SU-DHL-6 (cell line): ENCODE measurements around the gene GVQW3.

Source experiments
- H2AFZ ChIP-seq: fragments of 200-600 bp; sonication (generic); 2 replicates; pipeline ENCODE4 v1.6.1; 2014; ENCODE audit warnings: low read depth, mild to moderate bottlenecking, moderate library complexity, mixed read lengths, antibody characterized with exemption, low read length; ENCODE audit not compliant: severe bottlenecking
- H3F3A ChIP-seq: fragments of 200-600 bp; shearing (Covaris generic); 2 replicates; pipeline ENCODE4 v1.6.0; 2016; ENCODE audit warnings: antibody characterized with exemption, mild to moderate bottlenecking; ENCODE audit not compliant: insufficient read depth
- H3K27ac ChIP-seq: fragments of 200-600 bp; sonication (generic); 2 replicates; pipeline ENCODE4 v1.5.1; 2016; ENCODE audit warnings: low read depth, mild to moderate bottlenecking, low read length, moderate library complexity, mixed read lengths
- H3K27me3 ChIP-seq: fragments of 200-600 bp; sonication (generic), shearing (Covaris generic); 2 replicates; pipeline ENCODE4 v1.6.0; 2014; ENCODE audit warnings: mild to moderate bottlenecking, low read length
- H3K36me3 ChIP-seq: fragments of 200-600 bp; sonication (generic); 2 replicates; pipeline ENCODE4 v1.6.1; 2014; ENCODE audit warnings: mild to moderate bottlenecking, low read length, mixed read lengths
- H3K4me2 ChIP-seq: fragments of 300-600, 200-600 bp; shearing (Covaris generic), sonication (generic); 2 replicates; pipeline ENCODE4 v1.6.0; 2014; ENCODE audit warnings: low read length, low read depth, mild to moderate bottlenecking; ENCODE audit not compliant: poor library complexity, severe bottlenecking
- H3K4me3 ChIP-seq: fragments of 200-600 bp; sonication (generic); 2 replicates; pipeline ENCODE4 v1.5.1; 2014; ENCODE audit warnings: antibody characterized with exemption, low read length, mild to moderate bottlenecking, mixed read lengths; ENCODE audit not compliant: insufficient read depth, poor library complexity, severe bottlenecking
- H3K79me2 ChIP-seq: fragments of 200-600 bp; sonication (generic); 2 replicates; pipeline ENCODE4 v1.6.1; 2014; ENCODE audit warnings: mild to moderate bottlenecking, low read length, moderate library complexity; ENCODE audit not compliant: insufficient read depth
- H3K9ac ChIP-seq: fragments of 200-600 bp; sonication (generic); 2 replicates; pipeline ENCODE4 v1.7.0; 2014; ENCODE audit warnings: mild to moderate bottlenecking, low read length
- H3K9me2 ChIP-seq: fragments of 200-600 bp; sonication (generic); replicated peaks from 2 replicates; pipeline ENCODE4 v1.6.1; 2014; ENCODE audit warnings: low read length; ENCODE audit not compliant: insufficient read depth
- H3K9me3 ChIP-seq: fragments of 200-600 bp; sonication (generic); 2 replicates; pipeline ENCODE4 v1.6.1; 2014; ENCODE audit warnings: low read length, mixed read lengths; ENCODE audit not compliant: insufficient read depth
- H4K20me1 ChIP-seq: fragments of 200-600 bp; sonication (generic); 2 replicates; pipeline ENCODE4 v1.6.1; 2014; ENCODE audit warnings: low read depth, mild to moderate bottlenecking, antibody characterized with exemption, low read length, moderate library complexity, mixed read lengths
- EZH2phosphoT487 ChIP-seq: fragments of 200-600 bp; sonication (generic), shearing (Covaris generic); conservative IDR thresholded peaks from 2 replicates; pipeline ENCODE4 v1.6.1; 2018; ENCODE audit warnings: mild to moderate bottlenecking, antibody characterized with exemption, low read length, moderate library complexity, mixed read lengths
- TF ChIP-seq, protein P1 (sequence below): fragments of 200-600 bp; sonication (generic); IDR thresholded peaks from one replicate; pipeline ENCODE4 v1.5.1; 2017; ENCODE audit warnings: antibody characterized with exemption, mild to moderate bottlenecking, low read length, moderate library complexity; ENCODE audit not compliant: insufficient read depth, poor library complexity, severe bottlenecking

GVQW3 gene

DNA sequence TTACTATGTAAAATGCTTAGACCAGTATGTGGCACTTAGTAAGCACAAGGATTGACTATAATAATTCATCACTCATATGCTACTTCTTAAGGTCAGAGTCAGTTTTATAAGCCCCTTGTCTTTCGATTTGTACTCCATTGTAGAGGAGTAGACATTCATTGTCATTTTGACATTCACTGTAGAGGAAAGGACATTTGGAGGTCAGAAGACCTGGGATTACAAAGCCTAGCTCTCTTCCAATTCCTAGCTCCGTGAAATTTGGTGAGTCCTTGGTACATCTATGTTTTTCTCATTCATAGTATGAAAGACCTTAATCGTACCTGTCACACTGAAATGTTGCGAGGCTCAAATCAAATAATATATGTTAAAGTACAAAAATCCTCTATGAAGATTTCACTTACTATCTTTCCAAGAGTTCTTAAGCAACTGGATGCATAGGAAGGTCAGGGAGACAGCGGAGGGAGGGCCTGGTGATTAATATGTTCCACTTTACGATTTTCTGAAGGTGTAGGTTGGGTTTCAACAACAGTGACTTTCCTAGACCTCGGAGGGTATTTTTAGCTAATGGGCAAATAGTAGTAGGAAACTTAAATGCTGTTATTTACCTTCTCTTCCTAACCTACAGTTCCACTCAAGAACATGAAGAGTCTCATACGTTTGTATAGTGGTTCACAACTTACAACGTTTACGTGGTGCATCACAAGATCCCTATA lies 62.3 kb downstream of the GVQW3 start:
- Histone ChIP-seq H3K9ac (peak overlapping the region; percentile 98), H3K79me2 (peaks cover 47% of the 10 kb centered on the region), H3K9me2 (no peaks in the 10 kb centered on the region), H3K4me3 (peak overlapping the region; percentile 91), H3K36me3 (peaks cover 10% of the 10 kb centered on the region), H4K20me1 (0 out of 2 replicates have a peak, but pooled peaks cover 8% of the 10 kb centered on the region), H3K27me3 (no peaks in the 10 kb centered on the region), H3F3A (no peaks in the 10 kb centered on the region; the same call in 1 of the 2 replicates), H3K4me2 (peak overlapping the region; percentile 77), H2AFZ (peak overlapping the region; percentile 66), H3K27ac (peak overlapping the region; percentile 80; the same call in 1 of the 2 replicates), H3K9me3 (no peaks in the 10 kb centered on the region)
- no peak for TF ChIP-seq EZH2phosphoT487
- TF ChIP-seq, protein P1, sequence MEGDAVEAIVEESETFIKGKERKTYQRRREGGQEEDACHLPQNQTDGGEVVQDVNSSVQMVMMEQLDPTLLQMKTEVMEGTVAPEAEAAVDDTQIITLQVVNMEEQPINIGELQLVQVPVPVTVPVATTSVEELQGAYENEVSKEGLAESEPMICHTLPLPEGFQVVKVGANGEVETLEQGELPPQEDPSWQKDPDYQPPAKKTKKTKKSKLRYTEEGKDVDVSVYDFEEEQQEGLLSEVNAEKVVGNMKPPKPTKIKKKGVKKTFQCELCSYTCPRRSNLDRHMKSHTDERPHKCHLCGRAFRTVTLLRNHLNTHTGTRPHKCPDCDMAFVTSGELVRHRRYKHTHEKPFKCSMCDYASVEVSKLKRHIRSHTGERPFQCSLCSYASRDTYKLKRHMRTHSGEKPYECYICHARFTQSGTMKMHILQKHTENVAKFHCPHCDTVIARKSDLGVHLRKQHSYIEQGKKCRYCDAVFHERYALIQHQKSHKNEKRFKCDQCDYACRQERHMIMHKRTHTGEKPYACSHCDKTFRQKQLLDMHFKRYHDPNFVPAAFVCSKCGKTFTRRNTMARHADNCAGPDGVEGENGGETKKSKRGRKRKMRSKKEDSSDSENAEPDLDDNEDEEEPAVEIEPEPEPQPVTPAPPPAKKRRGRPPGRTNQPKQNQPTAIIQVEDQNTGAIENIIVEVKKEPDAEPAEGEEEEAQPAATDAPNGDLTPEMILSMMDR, result no peak

DNA sequence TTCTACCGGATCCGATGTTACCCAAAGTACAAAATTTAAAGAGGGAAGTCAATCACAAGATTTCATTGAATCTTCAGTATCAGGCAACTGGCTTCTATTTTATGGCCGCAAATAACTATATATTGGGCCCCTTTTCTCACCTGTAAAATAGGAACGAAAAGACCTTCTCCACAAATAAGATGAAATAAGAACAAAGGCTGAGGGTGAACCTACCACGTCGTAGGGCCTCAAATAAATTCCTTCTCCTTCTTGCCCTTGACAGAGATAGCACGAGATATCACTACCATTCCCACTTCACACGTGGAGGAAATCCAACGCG lies 62.9 kb downstream of the GVQW3 start:
- peaks cover 48% of the 10 kb centered on the region for H3K79me2 ChIP-seq
- H3K9me2 ChIP-seq, result no peaks in the 10 kb centered on the region
- H3F3A ChIP-seq, result no peaks in the 10 kb centered on the region; the same call in 1 of the 2 replicates
- 0 out of 2 replicates have a peak, but pooled peaks cover 8% of the 10 kb centered on the region for H4K20me1 ChIP-seq
- H3K27ac ChIP-seq, result peak overlapping the region; percentile 80
- H2AFZ ChIP-seq, result peak overlapping the region; percentile 66
- peaks cover 12% of the 10 kb centered on the region for H3K36me3 ChIP-seq
- H3K4me2 ChIP-seq, result peak overlapping the region; percentile 77
- TF ChIP-seq EZH2phosphoT487, result no peak
- TF ChIP-seq, protein P1, result no peak
- H3K27me3 ChIP-seq, result no peaks in the 10 kb centered on the region
- H3K9me3 ChIP-seq, result no peaks in the 10 kb centered on the region
- peak overlapping the region; percentile 98 for H3K9ac ChIP-seq
- H3K4me3 ChIP-seq, result peak overlapping the region; percentile 91

DNA sequence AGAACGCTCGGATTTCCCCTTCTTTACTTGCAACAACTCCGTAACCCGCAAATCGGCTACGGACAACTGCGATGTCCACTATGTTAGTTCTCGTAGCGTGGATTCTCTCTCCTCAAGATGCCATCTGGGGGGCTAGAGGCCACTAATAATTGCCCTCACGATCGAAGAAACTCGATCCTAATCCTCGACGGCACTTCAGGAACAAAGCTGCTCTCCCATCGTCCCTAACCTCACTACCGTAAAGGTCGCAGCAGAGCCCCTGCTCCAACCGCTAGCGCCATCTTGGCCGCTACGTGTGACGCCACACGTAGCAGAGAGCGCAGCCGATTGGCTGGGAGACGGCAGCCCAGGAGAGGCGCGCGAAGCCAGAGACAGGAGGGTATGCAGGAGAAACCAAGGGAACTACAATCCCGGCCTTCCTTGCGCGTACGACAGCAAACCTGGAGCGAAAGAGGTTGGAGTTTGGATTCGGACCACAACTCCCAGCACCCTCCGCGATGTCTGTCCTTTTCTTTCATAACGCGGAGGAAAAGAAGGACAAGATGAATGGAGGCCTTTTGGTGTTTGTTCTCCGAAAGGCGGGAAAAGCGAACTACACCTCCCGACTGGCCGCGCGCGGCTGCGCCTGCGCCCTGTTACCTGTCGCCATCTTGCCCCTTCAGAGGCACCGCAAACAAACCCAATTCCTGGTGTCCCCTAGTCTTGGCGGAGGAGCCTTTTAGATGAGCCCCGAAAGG lies 63.4 kb downstream of the GVQW3 start, which contains the start of gene EMSY:
TSS of gene EMSY (plus strand) at position 635 of the 737 bp plus-strand sequence. CDS start 1,921 bp downstream, outside the sequence.
- H4K20me1 ChIP-seq, result 0 out of 2 replicates have a peak, but pooled peaks cover 8% of the 10 kb centered on the region
- no peaks in the 10 kb centered on the region for H3K27me3 ChIP-seq
- H3K9me2 ChIP-seq, result no peaks in the 10 kb centered on the region
- peak within 1 kb of the TSS; percentile 66 for H2AFZ ChIP-seq
- TF ChIP-seq EZH2phosphoT487, result no peak
- TF ChIP-seq, protein P1, result no peak
- H3K27ac ChIP-seq, result peak within 1 kb of the TSS; percentile 80
- H3K9me3 ChIP-seq, result no peaks in the 10 kb centered on the region
- peaks cover 15% of the 10 kb centered on the region for H3K36me3 ChIP-seq
- peak within 1 kb of the TSS; percentile 98 for H3K9ac ChIP-seq
- H3K4me2 ChIP-seq, result peak within 1 kb of the TSS; percentile 77
- H3K4me3 ChIP-seq, result peak within 1 kb of the TSS; percentile 91
- no peaks in the 10 kb centered on the region; the same call in 1 of the 2 replicates for H3F3A ChIP-seq
- H3K79me2 ChIP-seq, result peaks cover 54% of the 10 kb centered on the region
